Liver (tissue), 9 donors: ENCODE results near the gene PPME1. TPM values are rescaled to one million over a fixed set of nuclear protein-coding genes. Genes with fewer than 3 reads are reported as not detected.

Experiments
- DNase-seq: peaks from one replicate; pipeline ENCODE4 v3.0.0-alpha.2; 2017; ENCODE audit warnings: low spot score
- H3K27ac ChIP-seq, 2 donors: one replicate each; pipeline ENCODE4 v1.7.0; 2013; ENCODE audit warnings: inconsistent platforms in 2 of 2, low read length in 2 of 2, control low read depth in 1 of 2, low read depth in 1 of 2, mild to moderate bottlenecking in 1 of 2
- H3K27me3 ChIP-seq, 4 donors: one replicate each; pipeline versions ENCODE4 v1.6.1 to v1.7.0; 2013; ENCODE audit warnings: low read length in 3 of 4, inconsistent platforms in 1 of 4, mild to moderate bottlenecking in 1 of 4, moderate library complexity in 1 of 4; ENCODE audit not compliant: control insufficient read depth in 4 of 4, insufficient read depth in 4 of 4
- H3K36me3 ChIP-seq, 4 donors: one replicate each; pipeline versions ENCODE4 v1.6.1 to v1.7.0; 2013; ENCODE audit warnings: low read length in 3 of 4, mild to moderate bottlenecking in 3 of 4, low read depth in 1 of 4, moderate library complexity in 1 of 4; ENCODE audit not compliant: control insufficient read depth in 4 of 4, insufficient read depth in 3 of 4
- H3K4me1 ChIP-seq, 4 donors: one replicate each; pipeline versions ENCODE4 v1.6.1 to v1.7.0; 2013; ENCODE audit warnings: low read length in 3 of 4, mild to moderate bottlenecking in 3 of 4, moderate library complexity in 1 of 4; ENCODE audit not compliant: control insufficient read depth in 4 of 4, insufficient read depth in 4 of 4
- H3K4me3 ChIP-seq, 3 donors: one replicate each; pipeline versions ENCODE4 v1.6.1 to v1.7.0; 2013; ENCODE audit warnings: low read length in 3 of 3, control low read depth in 1 of 3, low read depth in 1 of 3, mild to moderate bottlenecking in 1 of 3
- H3K9ac ChIP-seq, 2 donors: one replicate each; pipeline ENCODE4 v1.7.0; 2013; ENCODE audit warnings: low read length in 2 of 2, mild to moderate bottlenecking in 2 of 2, moderate library complexity in 2 of 2, control low read depth in 1 of 2, low read depth in 1 of 2
- H3K9me3 ChIP-seq, 4 donors: one replicate each; pipeline versions ENCODE4 v1.6.1 to v1.7.0; 2013; ENCODE audit warnings: low read length in 3 of 4; ENCODE audit not compliant: control insufficient read depth in 4 of 4
- EGR1 ChIP-seq, 2 donors: IDR thresholded peaks; 2 replicates each; pipeline ENCODE4 v1.6.1; 2016 to 2018; ENCODE audit warnings: antibody characterized with exemption in 2 of 2, low read depth in 2 of 2
- FOXA1 ChIP-seq: IDR thresholded peaks from 2 replicates; pipeline ENCODE4 v1.6.1; 2016; ENCODE audit warnings: antibody characterized with exemption
- FOXA2 ChIP-seq: IDR thresholded peaks from 2 replicates; pipeline ENCODE4 v1.6.1; 2016; ENCODE audit warnings: antibody characterized with exemption
- GABPA ChIP-seq, 2 donors: IDR thresholded peaks in 1 of 2; conservative IDR thresholded peaks in 1 of 2; 2 replicates each; pipeline ENCODE4 v1.6.1; 2016; ENCODE audit warnings: antibody characterized with exemption in 2 of 2, mild to moderate bottlenecking in 1 of 2, moderate library complexity in 1 of 2
- HNF4A ChIP-seq, 2 donors: conservative IDR thresholded peaks; 2 replicates each; pipeline ENCODE4 v1.6.1; 2016; ENCODE audit warnings: antibody characterized with exemption in 2 of 2, mild to moderate bottlenecking in 2 of 2
- HNF4G ChIP-seq: IDR thresholded peaks from 2 replicates; pipeline ENCODE4 v1.6.1; 2016; ENCODE audit warnings: antibody characterized with exemption
- JUND ChIP-seq, 2 donors: IDR thresholded peaks; 2 replicates each; pipeline ENCODE4 v1.6.1; 2016; ENCODE audit warnings: antibody characterized with exemption in 2 of 2
- NR2F2 ChIP-seq: IDR thresholded peaks from 2 replicates; pipeline ENCODE4 v1.6.1; 2016; ENCODE audit warnings: antibody characterized with exemption
- RAD21 ChIP-seq, 2 donors: IDR thresholded peaks; 2 replicates each; pipeline ENCODE4 v1.6.1; 2016; ENCODE audit warnings: antibody characterized with exemption in 2 of 2, mild to moderate bottlenecking in 2 of 2
- RXRA ChIP-seq, 2 donors: IDR thresholded peaks; 2 replicates each; pipeline ENCODE4 v1.6.1; 2017 to 2018; ENCODE audit warnings: antibody characterized with exemption in 2 of 2, mild to moderate bottlenecking in 1 of 2
- SP1 ChIP-seq: IDR thresholded peaks from 2 replicates; pipeline ENCODE4 v1.6.1; 2018; ENCODE audit warnings: antibody characterized with exemption, mild to moderate bottlenecking
- TAF1 ChIP-seq: conservative IDR thresholded peaks from 2 replicates; pipeline ENCODE4 v1.6.1; 2016; ENCODE audit warnings: antibody characterized with exemption, mild to moderate bottlenecking
- YY1 ChIP-seq: IDR thresholded peaks from 2 replicates; pipeline ENCODE4 v1.6.1; 2016; ENCODE audit warnings: antibody characterized with exemption, mild to moderate bottlenecking
- WGBS: extraction: QIAGEN DNeasy Blood & Tissue Kit; methylation state at CpG from one replicate; pipeline ENCODE4 v1.1.7; 2013; 5-methylcytosine and 5-hydroxymethylcytosine counted together
- polyA plus RNA-seq, 2 donors: library from polyadenylated mRNA; stranded (reverse) in 1 of 2; unstranded in 1 of 2; fragments of 200-250 nt in 1 of 2; fragments of >200 nt in 1 of 2; fragmentation: Nextera tagmentation in 1 of 2; extraction: Ambion mirVana in 1 of 2; gene quantifications; one replicate each; pipeline versions ENCODE4 v1.2.1 to v1.2.3, GENCODE V29; 2013 to 2015
- total RNA-seq, 2 donors: library from RNA; depleted of rRNA; stranded (reverse); fragments of >200 nt; gene quantifications; one replicate each; pipeline ENCODE4 v1.2.3, GENCODE V29; 2014
- TF ChIP-seq, protein P1 (sequence below): IDR thresholded peaks from 2 replicates; pipeline ENCODE4 v1.6.1; 2016; ENCODE audit warnings: antibody characterized with exemption, mild to moderate bottlenecking
- TF ChIP-seq, protein P2 (sequence below): IDR thresholded peaks from 2 replicates; pipeline ENCODE4 v1.6.1; 2016; ENCODE audit warnings: antibody characterized with exemption
- TF ChIP-seq, protein P3 (sequence below): IDR thresholded peaks from 2 replicates; pipeline ENCODE4 v1.6.1; 2016; ENCODE audit warnings: antibody characterized with exemption
- donor health status: healthy.
- donor health status: healthy.
- donor health status: healthy.
- donor health status: healthy.
- donor health status: healthy.

The PPME1 gene
- total and polyA plus RNA-seq, 4 donors: 9.1 to 47.4 (median 13.6) TPM

DNA sequence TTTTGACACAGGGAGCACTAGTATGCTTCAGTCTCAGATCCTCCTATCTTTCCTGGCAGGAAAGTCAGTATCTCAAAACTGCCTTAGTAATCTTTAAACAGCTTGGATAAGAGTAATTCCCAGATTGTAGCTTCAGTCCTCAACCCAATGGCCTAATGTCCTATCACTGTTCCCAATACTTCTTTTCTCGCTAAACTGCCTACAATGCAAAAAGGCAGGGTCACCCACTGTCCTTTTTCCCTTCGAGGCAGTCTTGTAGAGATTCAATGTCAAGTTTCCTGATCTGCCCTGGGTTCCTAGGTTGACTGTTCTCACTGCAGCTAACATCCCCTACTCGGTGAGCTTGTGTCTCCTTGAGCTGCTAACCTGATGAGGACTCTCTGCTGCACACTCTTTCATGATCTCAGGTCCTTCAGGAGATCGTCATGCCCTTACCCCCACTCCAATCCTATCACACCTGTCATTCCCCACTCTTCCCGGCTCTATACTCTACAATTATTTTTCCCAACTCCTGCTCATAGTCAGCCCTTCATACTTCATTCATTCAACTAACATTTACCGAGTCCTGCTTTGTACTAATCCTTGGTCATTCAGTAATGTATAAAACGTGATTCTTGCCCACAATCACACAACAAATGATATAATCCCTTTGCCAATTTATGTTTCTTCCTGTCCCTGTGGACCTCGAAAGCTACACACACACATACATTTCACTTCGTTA, 1.2 kb upstream of the PPME1 start:
- Histone ChIP-seq H3K9me3 (no peaks in the 10 kb centered on the region), H3K27me3 (no peaks in the 10 kb centered on the region), H3K4me3 (peak overlapping the region; percentile 71 to 96 (median 94)), H3K9ac (peak overlapping the region; percentile 71 to 92), H3K36me3 (peaks cover 1 to 15% (median 7%) of the 10 kb centered on the region in 4 donors), H3K4me1 (peaks cover 5 to 22% (median 16%) of the 10 kb centered on the region in 4 donors), H3K27ac (peak overlapping the region in 1 of 2 donors; percentile 88)
- TF ChIP-seq EGR1 (IDR thresholded peaks at IDR 0.05; ENCODE audit: low read depth in 2 of 2) (no peak), HNF4G (no peak), TAF1 (no peak), FOXA1 (no peak), JUND (IDR thresholded peaks at IDR 0.05) (no peak)
- 14% methylated on average over 9 of the region's 9 CpGs for WGBS
- no peak for DNase-seq

DNA sequence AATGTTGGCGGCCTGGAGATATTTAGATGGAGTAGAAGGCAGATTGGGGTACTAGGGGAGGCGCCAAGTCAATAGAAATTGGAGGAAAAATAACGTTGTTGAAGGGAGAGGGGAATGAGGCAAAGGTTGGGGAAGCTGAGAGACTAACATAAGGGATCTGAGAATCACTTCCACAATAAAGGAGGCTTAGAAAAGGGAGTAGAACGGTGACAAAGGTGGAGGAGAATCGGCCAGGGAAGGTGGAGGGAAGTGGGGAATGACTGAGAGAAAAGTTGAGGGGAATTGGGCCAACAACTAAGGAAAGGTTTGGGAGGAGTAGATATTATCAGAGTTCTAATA, 510 bp downstream of the PPME1 start:
- Histone ChIP-seq H3K9me3 (no peaks in the 10 kb centered on the region), H3K4me3 (peak overlapping the region; percentile 71 to 90 (median 80)), H3K4me1 (peaks cover 5 to 22% (median 16%) of the 10 kb centered on the region in 4 donors), H3K27me3 (no peaks in the 10 kb centered on the region), H3K27ac (peak overlapping the region; percentile 88 to 92), H3K9ac (peak overlapping the region; percentile 85 to 87), H3K36me3 (peaks cover 1 to 11% (median 7%) of the 10 kb centered on the region in 4 donors)
- no peak for TF ChIP-seq EGR1 (IDR thresholded peaks at IDR 0.05; ENCODE audit: low read depth in 2 of 2)
- no peak for TF ChIP-seq YY1
- TF ChIP-seq, protein P1, sequence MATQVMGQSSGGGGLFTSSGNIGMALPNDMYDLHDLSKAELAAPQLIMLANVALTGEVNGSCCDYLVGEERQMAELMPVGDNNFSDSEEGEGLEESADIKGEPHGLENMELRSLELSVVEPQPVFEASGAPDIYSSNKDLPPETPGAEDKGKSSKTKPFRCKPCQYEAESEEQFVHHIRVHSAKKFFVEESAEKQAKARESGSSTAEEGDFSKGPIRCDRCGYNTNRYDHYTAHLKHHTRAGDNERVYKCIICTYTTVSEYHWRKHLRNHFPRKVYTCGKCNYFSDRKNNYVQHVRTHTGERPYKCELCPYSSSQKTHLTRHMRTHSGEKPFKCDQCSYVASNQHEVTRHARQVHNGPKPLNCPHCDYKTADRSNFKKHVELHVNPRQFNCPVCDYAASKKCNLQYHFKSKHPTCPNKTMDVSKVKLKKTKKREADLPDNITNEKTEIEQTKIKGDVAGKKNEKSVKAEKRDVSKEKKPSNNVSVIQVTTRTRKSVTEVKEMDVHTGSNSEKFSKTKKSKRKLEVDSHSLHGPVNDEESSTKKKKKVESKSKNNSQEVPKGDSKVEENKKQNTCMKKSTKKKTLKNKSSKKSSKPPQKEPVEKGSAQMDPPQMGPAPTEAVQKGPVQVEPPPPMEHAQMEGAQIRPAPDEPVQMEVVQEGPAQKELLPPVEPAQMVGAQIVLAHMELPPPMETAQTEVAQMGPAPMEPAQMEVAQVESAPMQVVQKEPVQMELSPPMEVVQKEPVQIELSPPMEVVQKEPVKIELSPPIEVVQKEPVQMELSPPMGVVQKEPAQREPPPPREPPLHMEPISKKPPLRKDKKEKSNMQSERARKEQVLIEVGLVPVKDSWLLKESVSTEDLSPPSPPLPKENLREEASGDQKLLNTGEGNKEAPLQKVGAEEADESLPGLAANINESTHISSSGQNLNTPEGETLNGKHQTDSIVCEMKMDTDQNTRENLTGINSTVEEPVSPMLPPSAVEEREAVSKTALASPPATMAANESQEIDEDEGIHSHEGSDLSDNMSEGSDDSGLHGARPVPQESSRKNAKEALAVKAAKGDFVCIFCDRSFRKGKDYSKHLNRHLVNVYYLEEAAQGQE: no peak
- no peak for TF ChIP-seq HNF4G
- no peak for TF ChIP-seq NR2F2
- TF ChIP-seq HNF4A (conservative IDR thresholded peaks at IDR 0.05): no peak
- TF ChIP-seq RXRA (IDR thresholded peaks at IDR 0.05): no peak
- TF ChIP-seq, protein P2, sequence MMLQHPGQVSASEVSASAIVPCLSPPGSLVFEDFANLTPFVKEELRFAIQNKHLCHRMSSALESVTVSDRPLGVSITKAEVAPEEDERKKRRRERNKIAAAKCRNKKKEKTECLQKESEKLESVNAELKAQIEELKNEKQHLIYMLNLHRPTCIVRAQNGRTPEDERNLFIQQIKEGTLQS: no peak
- TF ChIP-seq SP1: no peak
- no peak for TF ChIP-seq RAD21 (IDR thresholded peaks at IDR 0.05)
- no peak for TF ChIP-seq GABPA (IDR thresholded peaks at IDR 0.05 in 1 of 2, conservative IDR thresholded peaks at IDR 0.05 in 1 of 2)
- no peak for TF ChIP-seq JUND (IDR thresholded peaks at IDR 0.05)
- TF ChIP-seq, protein P3, sequence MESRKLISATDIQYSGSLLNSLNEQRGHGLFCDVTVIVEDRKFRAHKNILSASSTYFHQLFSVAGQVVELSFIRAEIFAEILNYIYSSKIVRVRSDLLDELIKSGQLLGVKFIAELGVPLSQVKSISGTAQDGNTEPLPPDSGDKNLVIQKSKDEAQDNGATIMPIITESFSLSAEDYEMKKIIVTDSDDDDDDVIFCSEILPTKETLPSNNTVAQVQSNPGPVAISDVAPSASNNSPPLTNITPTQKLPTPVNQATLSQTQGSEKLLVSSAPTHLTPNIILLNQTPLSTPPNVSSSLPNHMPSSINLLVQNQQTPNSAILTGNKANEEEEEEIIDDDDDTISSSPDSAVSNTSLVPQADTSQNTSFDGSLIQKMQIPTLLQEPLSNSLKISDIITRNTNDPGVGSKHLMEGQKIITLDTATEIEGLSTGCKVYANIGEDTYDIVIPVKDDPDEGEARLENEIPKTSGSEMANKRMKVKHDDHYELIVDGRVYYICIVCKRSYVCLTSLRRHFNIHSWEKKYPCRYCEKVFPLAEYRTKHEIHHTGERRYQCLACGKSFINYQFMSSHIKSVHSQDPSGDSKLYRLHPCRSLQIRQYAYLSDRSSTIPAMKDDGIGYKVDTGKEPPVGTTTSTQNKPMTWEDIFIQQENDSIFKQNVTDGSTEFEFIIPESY: no peak
- no peak for TF ChIP-seq FOXA2
- no peak for TF ChIP-seq FOXA1
- 3% methylated on average over 5 of the region's 5 CpGs for WGBS
- DNase-seq: no peak
